SK-N-SH treated with all-trans-retinoic acid at 6 μM for 48 hours (cell line): ENCODE results near the gene SLITRK2.

ENCODE experiments used
- ATAC-seq: fragments of 200-7000 bp; cut with Tn5 transposase; 3 replicates; pipeline ENCODE4 v1.9.1; 2020; ENCODE audit warnings: mild to moderate bottlenecking, moderate library complexity
- ARNTL ChIP-seq: fragments of 450-650 bp; formaldehyde crosslinking; IDR thresholded peaks from 2 replicates; pipeline ENCODE4 v1.5.0; 2020; ENCODE audit warnings: low read depth, mild to moderate bottlenecking, moderate library complexity, borderline replicate concordance
- BACH2 ChIP-seq: fragments of 250-450 bp; sonication (Bioruptor Pico); IDR thresholded peaks from 2 replicates; pipeline ENCODE4 v1.9.0; 2021; ENCODE audit warnings: mild to moderate bottlenecking, borderline replicate concordance
- CSDC2 ChIP-seq: fragments of 250-450 bp; sonication (Bioruptor Pico); IDR thresholded peaks from 2 replicates; pipeline ENCODE4 v1.5.0; 2020; ENCODE audit warnings: mild to moderate bottlenecking, moderate library complexity
- ESRRG ChIP-seq: fragments of 250-450 bp; sonication (Bioruptor Pico); IDR thresholded peaks from 2 replicates; pipeline ENCODE4 v1.6.1; 2021; ENCODE audit warnings: mild to moderate bottlenecking
- ISL1 ChIP-seq: fragments of 250-450 bp; sonication (Bioruptor Pico); IDR thresholded peaks from 2 replicates; pipeline ENCODE4 v2.1.2; 2022; ENCODE audit warnings: mild to moderate bottlenecking, moderate library complexity
- OSR1 ChIP-seq: fragments of 250-450 bp; sonication (Bioruptor Pico); IDR thresholded peaks from 2 replicates; pipeline ENCODE4 v1.8.0; 2022; ENCODE audit warnings: moderate library complexity, mild to moderate bottlenecking, inconsistent platforms
- PATZ1 ChIP-seq: fragments of 250-450 bp; sonication (Bioruptor Pico); IDR thresholded peaks from 2 replicates; pipeline ENCODE4 v1.8.0; 2020; ENCODE audit warnings: mild to moderate bottlenecking, moderate library complexity, borderline replicate concordance
- PPARA ChIP-seq: fragments of 250-450 bp; sonication (Bioruptor Pico); IDR thresholded peaks from 2 replicates; pipeline ENCODE4 v1.5.0; 2020; ENCODE audit warnings: mild to moderate bottlenecking, borderline replicate concordance
- RARB ChIP-seq: fragments of 250-450 bp; sonication (Bioruptor Pico); IDR thresholded peaks from 2 replicates; pipeline ENCODE4 v1.8.0; 2021; ENCODE audit warnings: mild to moderate bottlenecking, moderate library complexity
- SNAI2 ChIP-seq: fragments of 250-450 bp; sonication (Bioruptor Pico); IDR thresholded peaks from 2 replicates; pipeline ENCODE4 v1.5.0; 2020; ENCODE audit warnings: mild to moderate bottlenecking, moderate library complexity
- TCF4 ChIP-seq: fragments of 250-450 bp; sonication (Bioruptor Pico); IDR thresholded peaks from 2 replicates; pipeline ENCODE4 v1.8.0; 2021; ENCODE audit warnings: mild to moderate bottlenecking, moderate library complexity, borderline replicate concordance
- TOX ChIP-seq: fragments of 250-450 bp; sonication (Bioruptor Pico); IDR thresholded peaks from 2 replicates; pipeline ENCODE4 v1.8.0; 2021; ENCODE audit warnings: mild to moderate bottlenecking, moderate library complexity, borderline replicate concordance
- ZC3H10 ChIP-seq: fragments of 250-450 bp; sonication (Bioruptor Pico); IDR thresholded peaks from 2 replicates; pipeline ENCODE4 v1.5.1; 2021; ENCODE audit warnings: mild to moderate bottlenecking, moderate library complexity
- ZFP3 ChIP-seq: fragments of 250-450 bp; sonication (Bioruptor Pico); IDR thresholded peaks from 2 replicates; pipeline ENCODE4 v1.5.0; 2020; ENCODE audit warnings: mild to moderate bottlenecking, moderate library complexity
- ZFP30 ChIP-seq: fragments of 450-650 bp; formaldehyde crosslinking; IDR thresholded peaks from 2 replicates; pipeline ENCODE4 v1.5.0; 2022; ENCODE audit warnings: mild to moderate bottlenecking, moderate library complexity
- ZNF565 ChIP-seq: fragments of 450-650 bp; formaldehyde crosslinking; conservative IDR thresholded peaks from 2 replicates; pipeline ENCODE4 v1.5.0; 2020; ENCODE audit warnings: low read depth, mild to moderate bottlenecking, moderate library complexity
- ZNF8 ChIP-seq: fragments of 450-650 bp; formaldehyde crosslinking; IDR thresholded peaks from 2 replicates; pipeline ENCODE4 v1.5.0; 2020; ENCODE audit warnings: mild to moderate bottlenecking, moderate library complexity
- TF ChIP-seq, protein P1 (sequence below): fragments of 250-450 bp; sonication (Bioruptor Pico); IDR thresholded peaks from 2 replicates; pipeline ENCODE4 v1.5.0; 2020; ENCODE audit warnings: mild to moderate bottlenecking, moderate library complexity
- TF ChIP-seq, protein P2 (sequence below): fragments of 250-450 bp; sonication (Bioruptor Pico); IDR thresholded peaks from 2 replicates; pipeline ENCODE4 v1.8.0; 2021; ENCODE audit warnings: low read depth, mild to moderate bottlenecking, moderate library complexity, borderline replicate concordance
- TF ChIP-seq, protein P3 (sequence below): fragments of 250-450 bp; sonication (Bioruptor Pico); IDR thresholded peaks from 2 replicates; pipeline ENCODE4 v1.5.1; 2021; ENCODE audit warnings: mild to moderate bottlenecking, moderate library complexity

The SLITRK2 gene

DNA sequence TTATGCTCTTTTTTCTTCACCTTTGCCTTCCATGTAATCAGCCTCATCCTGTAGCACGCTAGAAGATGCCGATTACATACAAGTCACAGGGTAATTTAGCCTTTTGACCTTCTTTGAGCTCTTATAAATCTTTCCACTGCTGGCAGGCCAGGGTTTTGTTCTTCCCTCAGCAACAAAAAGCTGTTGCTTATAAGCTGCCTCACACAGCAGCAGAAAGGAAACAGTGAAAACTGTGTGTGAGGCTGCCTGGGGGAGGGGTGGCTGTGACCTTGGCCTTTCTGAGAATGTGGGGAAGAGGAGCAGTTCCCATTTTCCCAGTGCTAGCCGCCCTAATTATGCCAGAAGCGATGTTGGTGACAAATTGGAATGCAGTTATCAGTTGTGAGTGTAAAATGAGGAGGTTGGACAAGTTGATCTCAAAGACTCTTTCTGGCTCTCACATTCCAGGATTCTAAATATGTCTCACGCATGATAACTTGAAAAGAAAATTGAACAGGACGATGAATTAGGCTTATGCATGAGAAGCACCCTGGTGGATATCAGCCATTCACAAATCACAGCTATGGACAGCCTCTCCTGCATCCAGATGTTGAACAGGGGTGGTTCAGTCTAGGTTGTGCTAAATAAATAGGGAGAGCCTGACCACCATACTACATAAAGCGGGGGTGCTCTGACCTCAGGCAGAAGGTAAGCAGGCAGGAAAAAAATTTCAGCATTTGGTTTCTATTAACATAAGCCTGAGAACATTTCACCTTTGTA is 25.7 kb downstream of the SLITRK2 start:
- TF ChIP-seq, protein P1, sequence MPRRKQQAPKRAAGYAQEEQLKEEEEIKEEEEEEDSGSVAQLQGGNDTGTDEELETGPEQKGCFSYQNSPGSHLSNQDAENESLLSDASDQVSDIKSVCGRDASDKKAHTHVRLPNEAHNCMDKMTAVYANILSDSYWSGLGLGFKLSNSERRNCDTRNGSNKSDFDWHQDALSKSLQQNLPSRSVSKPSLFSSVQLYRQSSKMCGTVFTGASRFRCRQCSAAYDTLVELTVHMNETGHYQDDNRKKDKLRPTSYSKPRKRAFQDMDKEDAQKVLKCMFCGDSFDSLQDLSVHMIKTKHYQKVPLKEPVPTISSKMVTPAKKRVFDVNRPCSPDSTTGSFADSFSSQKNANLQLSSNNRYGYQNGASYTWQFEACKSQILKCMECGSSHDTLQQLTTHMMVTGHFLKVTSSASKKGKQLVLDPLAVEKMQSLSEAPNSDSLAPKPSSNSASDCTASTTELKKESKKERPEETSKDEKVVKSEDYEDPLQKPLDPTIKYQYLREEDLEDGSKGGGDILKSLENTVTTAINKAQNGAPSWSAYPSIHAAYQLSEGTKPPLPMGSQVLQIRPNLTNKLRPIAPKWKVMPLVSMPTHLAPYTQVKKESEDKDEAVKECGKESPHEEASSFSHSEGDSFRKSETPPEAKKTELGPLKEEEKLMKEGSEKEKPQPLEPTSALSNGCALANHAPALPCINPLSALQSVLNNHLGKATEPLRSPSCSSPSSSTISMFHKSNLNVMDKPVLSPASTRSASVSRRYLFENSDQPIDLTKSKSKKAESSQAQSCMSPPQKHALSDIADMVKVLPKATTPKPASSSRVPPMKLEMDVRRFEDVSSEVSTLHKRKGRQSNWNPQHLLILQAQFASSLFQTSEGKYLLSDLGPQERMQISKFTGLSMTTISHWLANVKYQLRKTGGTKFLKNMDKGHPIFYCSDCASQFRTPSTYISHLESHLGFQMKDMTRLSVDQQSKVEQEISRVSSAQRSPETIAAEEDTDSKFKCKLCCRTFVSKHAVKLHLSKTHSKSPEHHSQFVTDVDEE (CRISPR knock-in tag): no peak
- TF ChIP-seq BACH2 (CRISPR knock-in tag) (no peak), PPARA (CRISPR knock-in tag) (no peak), RARB (no peak), ZC3H10 (no peak), OSR1 (no peak), ESRRG (CRISPR knock-in tag) (no peak)
- TF ChIP-seq, protein P2, sequence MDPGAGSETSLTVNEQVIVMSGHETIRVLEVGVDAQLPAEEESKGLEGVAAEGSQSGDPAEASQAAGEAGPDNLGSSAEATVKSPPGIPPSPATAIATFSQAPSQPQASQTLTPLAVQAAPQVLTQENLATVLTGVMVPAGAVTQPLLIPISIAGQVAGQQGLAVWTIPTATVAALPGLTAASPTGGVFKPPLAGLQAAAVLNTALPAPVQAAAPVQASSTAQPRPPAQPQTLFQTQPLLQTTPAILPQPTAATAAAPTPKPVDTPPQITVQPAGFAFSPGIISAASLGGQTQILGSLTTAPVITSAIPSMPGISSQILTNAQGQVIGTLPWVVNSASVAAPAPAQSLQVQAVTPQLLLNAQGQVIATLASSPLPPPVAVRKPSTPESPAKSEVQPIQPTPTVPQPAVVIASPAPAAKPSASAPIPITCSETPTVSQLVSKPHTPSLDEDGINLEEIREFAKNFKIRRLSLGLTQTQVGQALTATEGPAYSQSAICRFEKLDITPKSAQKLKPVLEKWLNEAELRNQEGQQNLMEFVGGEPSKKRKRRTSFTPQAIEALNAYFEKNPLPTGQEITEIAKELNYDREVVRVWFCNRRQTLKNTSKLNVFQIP: no peak
- no peak for ATAC-seq

DNA sequence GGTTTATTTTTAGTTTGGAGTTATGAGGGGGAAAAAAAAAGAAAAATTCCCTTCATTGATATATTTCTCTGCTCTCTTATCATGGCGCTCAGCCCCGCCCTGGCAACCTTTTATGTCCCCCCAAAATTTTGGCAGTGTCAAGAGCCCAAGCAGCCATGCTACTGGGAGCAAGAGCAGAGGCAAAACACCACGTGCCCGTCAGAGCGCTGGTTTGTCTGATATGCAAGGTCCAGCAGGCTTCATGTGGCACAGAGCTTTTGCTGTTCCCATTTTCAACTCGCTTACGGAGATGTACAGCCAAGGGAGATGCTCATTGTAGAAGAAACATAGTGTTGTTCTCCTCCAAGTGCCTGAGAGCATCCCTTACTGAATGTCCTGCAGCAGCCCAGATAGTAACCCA is 27.3 kb downstream of the SLITRK2 start:
- no peak for TF ChIP-seq ZFP30 (CRISPR knock-in tag)
- ATAC-seq: no peak

DNA sequence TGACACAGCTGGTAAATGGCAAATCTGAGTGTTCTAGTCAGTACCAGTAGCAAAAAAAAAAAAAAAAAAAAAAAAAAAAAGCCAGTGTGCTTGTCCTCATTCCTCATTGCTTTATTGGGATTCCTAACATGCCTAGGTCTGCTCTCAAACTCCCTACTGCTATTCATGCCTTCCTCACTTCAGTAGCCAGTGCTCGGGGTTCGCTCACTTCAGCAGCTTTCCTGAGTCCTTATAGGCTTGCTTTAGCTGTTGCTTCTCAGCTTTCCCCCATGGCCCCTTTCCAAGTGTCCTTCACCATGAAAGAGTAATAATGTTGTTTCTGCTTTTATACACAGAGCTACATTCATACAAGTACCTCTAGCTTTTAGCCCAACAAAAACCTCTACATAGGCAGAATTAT is 30.8 kb downstream of the SLITRK2 start:
- TF ChIP-seq RARB (no peak), ZFP3 (CRISPR knock-in tag) (no peak), BACH2 (CRISPR knock-in tag) (no peak), ARNTL (no peak), PPARA (CRISPR knock-in tag) (no peak), ZNF8 (CRISPR knock-in tag) (no peak), PATZ1 (CRISPR knock-in tag) (no peak), OSR1 (no peak), CSDC2 (CRISPR knock-in tag) (no peak), TCF4 (CRISPR knock-in tag) (no peak), ZNF565 (CRISPR knock-in tag) (no peak), SNAI2 (CRISPR knock-in tag) (no peak), ISL1 (CRISPR knock-in tag) (no peak), TOX (no peak), ZFP30 (CRISPR knock-in tag) (no peak)
- TF ChIP-seq, protein P2: no peak
- TF ChIP-seq, protein P3, sequence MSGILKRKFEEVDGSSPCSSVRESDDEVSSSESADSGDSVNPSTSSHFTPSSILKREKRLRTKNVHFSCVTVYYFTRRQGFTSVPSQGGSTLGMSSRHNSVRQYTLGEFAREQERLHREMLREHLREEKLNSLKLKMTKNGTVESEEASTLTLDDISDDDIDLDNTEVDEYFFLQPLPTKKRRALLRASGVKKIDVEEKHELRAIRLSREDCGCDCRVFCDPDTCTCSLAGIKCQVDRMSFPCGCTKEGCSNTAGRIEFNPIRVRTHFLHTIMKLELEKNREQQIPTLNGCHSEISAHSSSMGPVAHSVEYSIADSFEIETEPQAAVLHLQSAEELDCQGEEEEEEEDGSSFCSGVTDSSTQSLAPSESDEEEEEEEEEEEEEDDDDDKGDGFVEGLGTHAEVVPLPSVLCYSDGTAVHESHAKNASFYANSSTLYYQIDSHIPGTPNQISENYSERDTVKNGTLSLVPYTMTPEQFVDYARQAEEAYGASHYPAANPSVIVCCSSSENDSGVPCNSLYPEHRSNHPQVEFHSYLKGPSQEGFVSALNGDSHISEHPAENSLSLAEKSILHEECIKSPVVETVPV (CRISPR knock-in tag): no peak

More for the DNA sequence above, 30.8 kb downstream of the SLITRK2 start:
- ATAC-seq: no peak
